Measurements from ENCODE around the gene PLPP4. TPM values are rescaled to one million over a fixed set of nuclear protein-coding genes. Genes with fewer than 3 reads are reported as not detected.

The PLPP4 gene
- total RNA-seq, 1 experiment from 2014 or later, result 9.7 TPM

- no peaks in the 10 kb centered on the region for H3K36me3 ChIP-seq (ENCODE audit: insufficient read depth, low read length)
- no peak overlapping the region for H3K4me2 ChIP-seq (ENCODE audit: low read depth, low read length, poor library complexity, severe bottlenecking)
- H3K9me3 ChIP-seq (ENCODE audit: low read length), result no peaks in the 10 kb centered on the region
- no peak for DNase-seq
- peaks cover 5% of the 10 kb centered on the region; the same call in 1 of the 2 replicates for H4K20me1 ChIP-seq (ENCODE audit: insufficient read depth, low read depth, low read length)
- peaks cover 8% of the 10 kb centered on the region for H3K4me1 ChIP-seq (ENCODE audit: low read length)
- no peaks in the 10 kb centered on the region for H3K9me2 ChIP-seq (replicated peaks; ENCODE audit: insufficient read depth, low read length)
- no peak overlapping the region for H2AFZ ChIP-seq (ENCODE audit: low read length)
- no peak overlapping the region for H3K4me3 ChIP-seq (ENCODE audit: low read length)
- no peak overlapping the region for H3K27ac ChIP-seq (ENCODE audit: low read length)
- H3K27me3 ChIP-seq (ENCODE audit: low read length), result no peaks in the 10 kb centered on the region
- no peak overlapping the region for H3K9ac ChIP-seq (ENCODE audit: low read length)
- H3K79me2 ChIP-seq (ENCODE audit: low read length), result no peaks in the 10 kb centered on the region
These were observed 5.1 kb upstream of the PLPP4 start for GRCh38 chr10:120451968-120452367.

- Histone ChIP-seq H3K4me3 (ENCODE audit: low read length) (no peak overlapping the region), H3K4me2 (ENCODE audit: low read depth, low read length, poor library complexity, severe bottlenecking) (no peak overlapping the region), H2AFZ (ENCODE audit: low read length) (no peak overlapping the region), H3K9ac (ENCODE audit: low read length) (no peak overlapping the region), H3K79me2 (ENCODE audit: low read length) (no peaks in the 10 kb centered on the region), H4K20me1 (ENCODE audit: insufficient read depth, low read depth, low read length) (peaks cover 5% of the 10 kb centered on the region; the same call in 1 of the 2 replicates), H3K36me3 (ENCODE audit: insufficient read depth, low read length) (no peaks in the 10 kb centered on the region), H3K27me3 (ENCODE audit: low read length) (no peaks in the 10 kb centered on the region), H3K27ac (ENCODE audit: low read length) (no peak overlapping the region), H3K4me1 (ENCODE audit: low read length) (peaks cover 8% of the 10 kb centered on the region), H3K9me3 (ENCODE audit: low read length) (no peaks in the 10 kb centered on the region), H3K9me2 (replicated peaks; ENCODE audit: insufficient read depth, low read length) (no peaks in the 10 kb centered on the region)
- DNase-seq, result no peak
These were observed 3.7 kb upstream of the PLPP4 start for GRCh38 chr10:120453319-120453718.

GRCh38 chr10:120453886-120454285 lies 3.1 kb upstream of the PLPP4 start:
- Histone ChIP-seq H3K27me3 (ENCODE audit: low read length) (no peaks in the 10 kb centered on the region), H2AFZ (ENCODE audit: low read length) (no peak overlapping the region), H3K4me2 (ENCODE audit: low read depth, low read length, poor library complexity, severe bottlenecking) (no peak overlapping the region), H3K4me1 (ENCODE audit: low read length) (peaks cover 8% of the 10 kb centered on the region), H3K9me2 (replicated peaks; ENCODE audit: insufficient read depth, low read length) (no peaks in the 10 kb centered on the region), H3K9me3 (ENCODE audit: low read length) (no peaks in the 10 kb centered on the region), H4K20me1 (ENCODE audit: insufficient read depth, low read depth, low read length) (peaks cover 5% of the 10 kb centered on the region; the same call in 1 of the 2 replicates), H3K9ac (ENCODE audit: low read length) (no peak overlapping the region), H3K79me2 (ENCODE audit: low read length) (no peaks in the 10 kb centered on the region), H3K4me3 (ENCODE audit: low read length) (no peak overlapping the region), H3K36me3 (ENCODE audit: insufficient read depth, low read length) (no peaks in the 10 kb centered on the region), H3K27ac (ENCODE audit: low read length) (no peak overlapping the region)
- DNase-seq, result no peak

- Histone ChIP-seq H3K4me2 (ENCODE audit: low read depth, low read length, poor library complexity, severe bottlenecking) (no peak overlapping the region), H2AFZ (ENCODE audit: low read length) (no peak overlapping the region), H3K9me2 (replicated peaks; ENCODE audit: insufficient read depth, low read length) (no peaks in the 10 kb centered on the region), H3K79me2 (ENCODE audit: low read length) (no peaks in the 10 kb centered on the region), H3K27ac (ENCODE audit: low read length) (no peak overlapping the region), H4K20me1 (ENCODE audit: insufficient read depth, low read depth, low read length) (peaks cover 5% of the 10 kb centered on the region; the same call in 1 of the 2 replicates), H3K9me3 (ENCODE audit: low read length) (no peaks in the 10 kb centered on the region), H3K27me3 (ENCODE audit: low read length) (no peaks in the 10 kb centered on the region), H3K4me1 (ENCODE audit: low read length) (peaks cover 8% of the 10 kb centered on the region), H3K4me3 (ENCODE audit: low read length) (no peak overlapping the region), H3K9ac (ENCODE audit: low read length) (no peak overlapping the region), H3K36me3 (ENCODE audit: insufficient read depth, low read length) (no peaks in the 10 kb centered on the region)
- DNase-seq, result no peak
These were observed 2.0 kb upstream of the PLPP4 start for GRCh38 chr10:120455004-120455403.

- H3K9me2 ChIP-seq (replicated peaks; ENCODE audit: insufficient read depth, low read length), result no peaks in the 10 kb centered on the region
- peaks cover 5% of the 10 kb centered on the region; the same call in 1 of the 2 replicates for H4K20me1 ChIP-seq (ENCODE audit: insufficient read depth, low read depth, low read length)
- no peaks in the 10 kb centered on the region for H3K36me3 ChIP-seq (ENCODE audit: insufficient read depth, low read length)
- H3K4me2 ChIP-seq (ENCODE audit: low read depth, low read length, poor library complexity, severe bottlenecking), result peak overlapping the region; percentile 75
- H3K27me3 ChIP-seq (ENCODE audit: low read length), result no peaks in the 10 kb centered on the region
- H3K4me3 ChIP-seq (ENCODE audit: low read length), result peak overlapping the region; percentile 75; the same call in 1 of the 2 replicates
- H3K9me3 ChIP-seq (ENCODE audit: low read length), result no peaks in the 10 kb centered on the region
- peak overlapping the region; percentile 69; the same call in 1 of the 2 replicates for H3K9ac ChIP-seq (ENCODE audit: low read length)
- H3K4me1 ChIP-seq (ENCODE audit: low read length), result peaks cover 8% of the 10 kb centered on the region
- H3K79me2 ChIP-seq (ENCODE audit: low read length), result no peaks in the 10 kb centered on the region
- H2AFZ ChIP-seq (ENCODE audit: low read length), result no peak overlapping the region
- no peak overlapping the region for H3K27ac ChIP-seq (ENCODE audit: low read length)
- no peak for DNase-seq
These were observed 1.4 kb upstream of the PLPP4 start for GRCh38 chr10:120455606-120456005.

- DNase-seq, result no peak
- Histone ChIP-seq H3K36me3 (ENCODE audit: insufficient read depth, low read length) (no peaks in the 10 kb centered on the region), H4K20me1 (ENCODE audit: insufficient read depth, low read depth, low read length) (peaks cover 5% of the 10 kb centered on the region; the same call in 1 of the 2 replicates), H3K4me3 (ENCODE audit: low read length) (peak overlapping the region; percentile 75), H2AFZ (ENCODE audit: low read length) (no peak overlapping the region; the same call in 1 of the 2 replicates), H3K27ac (ENCODE audit: low read length) (no peak overlapping the region), H3K9ac (ENCODE audit: low read length) (peak overlapping the region; percentile 69), H3K4me1 (ENCODE audit: low read length) (peaks cover 8% of the 10 kb centered on the region), H3K79me2 (ENCODE audit: low read length) (no peaks in the 10 kb centered on the region), H3K4me2 (ENCODE audit: low read depth, low read length, poor library complexity, severe bottlenecking) (peak overlapping the region; percentile 75), H3K9me3 (ENCODE audit: low read length) (no peaks in the 10 kb centered on the region), H3K9me2 (replicated peaks; ENCODE audit: insufficient read depth, low read length) (no peaks in the 10 kb centered on the region), H3K27me3 (ENCODE audit: low read length) (no peaks in the 10 kb centered on the region)
These were observed 843 bp upstream of the PLPP4 start for GRCh38 chr10:120456143-120456625.

GRCh38 chr10:120457431-120458172 lies 575 bp downstream of the PLPP4 start:
- H3K79me2 ChIP-seq (ENCODE audit: low read length), result no peaks in the 10 kb centered on the region

GRCh38 chr10:120458432-120458831 lies 1.4 kb downstream of the PLPP4 start:
- H3K79me2 ChIP-seq (ENCODE audit: low read length), result no peaks in the 10 kb centered on the region
- peaks cover 8% of the 10 kb centered on the region for H3K4me1 ChIP-seq (ENCODE audit: low read length)
- DNase-seq, result no peak
- H4K20me1 ChIP-seq (ENCODE audit: insufficient read depth, low read depth, low read length), result peaks cover 5% of the 10 kb centered on the region; the same call in 1 of the 2 replicates
- H3K27ac ChIP-seq (ENCODE audit: low read length), result no peak overlapping the region
- H3K36me3 ChIP-seq (ENCODE audit: insufficient read depth, low read length), result no peaks in the 10 kb centered on the region
- no peaks in the 10 kb centered on the region for H3K27me3 ChIP-seq (ENCODE audit: low read length)
- no peak overlapping the region for H3K9ac ChIP-seq (ENCODE audit: low read length)
- H2AFZ ChIP-seq (ENCODE audit: low read length), result no peak overlapping the region
- no peak overlapping the region for H3K4me3 ChIP-seq (ENCODE audit: low read length)
- H3K4me2 ChIP-seq (ENCODE audit: low read depth, low read length, poor library complexity, severe bottlenecking), result no peak overlapping the region
- no peaks in the 10 kb centered on the region for H3K9me2 ChIP-seq (replicated peaks; ENCODE audit: insufficient read depth, low read length)
- no peaks in the 10 kb centered on the region for H3K9me3 ChIP-seq (ENCODE audit: low read length)

More at GRCh38 chr10:120457431-120458172, 575 bp downstream of the PLPP4 start:
- Histone ChIP-seq H2AFZ (ENCODE audit: low read length) (no peak overlapping the region), H3K9ac (ENCODE audit: low read length) (no peak overlapping the region), H3K9me3 (ENCODE audit: low read length) (no peaks in the 10 kb centered on the region), H3K4me3 (ENCODE audit: low read length) (no peak overlapping the region), H3K36me3 (ENCODE audit: insufficient read depth, low read length) (no peaks in the 10 kb centered on the region), H3K4me2 (ENCODE audit: low read depth, low read length, poor library complexity, severe bottlenecking) (no peak overlapping the region), H4K20me1 (ENCODE audit: insufficient read depth, low read depth, low read length) (peaks cover 5% of the 10 kb centered on the region; the same call in 1 of the 2 replicates), H3K27ac (ENCODE audit: low read length) (no peak overlapping the region), H3K9me2 (replicated peaks; ENCODE audit: insufficient read depth, low read length) (no peaks in the 10 kb centered on the region), H3K27me3 (ENCODE audit: low read length) (no peaks in the 10 kb centered on the region), H3K4me1 (ENCODE audit: low read length) (peaks cover 8% of the 10 kb centered on the region)
- no peak for DNase-seq

All from Karpas-422 (cell line).